Stimulated activated CD8-positive, alpha-beta memory T cell treated with anti-CD3 and anti-CD28 coated beads, Interleukin-7, amount 100 ng/mL, for 48 hours (primary cell): Measurements from ENCODE around the gene TAF1C.

ENCODE experiments used
- DNase-seq, 2 donors: peaks; one replicate each; pipeline ENCODE4 v3.0.0-alpha.2; 2020; ENCODE audit warnings: low read depth in 1 of 2; ENCODE audit errors: extremely low read depth in 1 of 2

TAF1C gene

DNA sequence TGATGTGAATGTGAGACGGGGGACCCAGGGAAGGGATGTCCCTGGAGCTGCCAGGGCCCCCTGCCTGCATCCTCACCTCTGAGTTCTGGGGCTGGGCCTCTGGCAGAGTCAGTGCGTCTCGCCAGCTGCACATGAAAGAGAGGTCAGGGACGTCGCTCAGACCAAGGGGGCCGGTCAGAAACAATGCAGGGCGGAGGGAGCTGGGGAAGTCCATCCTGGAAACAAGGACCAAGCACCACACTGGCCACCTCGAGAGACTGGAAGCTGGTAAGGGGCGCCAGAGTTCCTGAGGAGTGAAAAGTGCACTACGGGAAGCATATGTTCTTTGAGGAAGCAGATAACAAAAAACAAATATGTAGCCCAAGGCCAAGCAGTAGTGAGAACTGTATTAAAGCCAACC, 2.1 kb downstream of the TAF1C start:
- DNase-seq: no peak

DNA sequence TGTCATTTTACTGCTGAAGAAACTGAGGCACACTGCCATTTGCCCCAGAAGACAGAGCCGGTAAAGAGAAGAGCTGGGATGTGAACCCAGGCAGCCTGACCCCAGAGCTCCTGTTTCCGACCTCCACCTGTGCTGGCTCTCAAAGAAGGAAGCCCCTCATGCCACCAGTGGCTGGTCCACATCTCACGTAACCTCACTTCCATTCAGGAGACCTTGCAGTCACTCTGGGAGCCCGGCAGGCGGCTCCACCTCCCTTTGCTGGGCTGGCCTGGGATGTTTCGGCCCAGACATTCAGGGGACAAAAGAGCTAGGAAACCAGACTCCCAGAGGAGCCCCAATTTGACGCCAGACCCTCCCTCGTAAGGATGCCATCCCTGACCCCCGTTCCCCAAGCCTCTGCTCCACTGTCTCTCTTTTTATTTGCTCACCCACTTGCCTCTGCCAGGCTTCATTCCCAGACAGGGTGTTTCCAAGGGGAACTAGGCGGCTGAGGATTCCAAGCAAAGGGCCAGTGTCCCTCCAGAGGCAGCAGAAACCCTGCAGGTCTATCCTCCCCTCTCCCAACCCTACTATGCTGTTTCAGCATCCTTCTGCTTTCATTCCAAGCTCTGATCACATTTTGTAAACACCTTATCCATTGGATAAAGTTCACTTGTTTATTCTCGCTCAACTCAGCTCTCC, 2.8 kb downstream of the TAF1C start:
- no peak for DNase-seq

DNA sequence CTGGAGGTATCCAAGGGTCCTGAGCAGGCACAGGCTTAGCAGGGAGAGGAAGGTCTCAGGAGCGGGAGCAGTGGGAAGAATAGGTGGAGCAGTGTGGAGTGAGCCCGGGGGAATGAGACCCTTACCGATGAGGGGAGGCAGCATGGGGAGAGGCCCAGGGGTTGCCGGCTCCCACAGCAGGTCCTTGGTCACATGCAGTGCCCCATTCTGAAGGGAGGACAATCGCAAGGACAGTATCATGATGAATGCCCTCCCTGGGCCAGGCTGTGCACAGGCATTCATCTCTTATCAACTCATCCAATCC, 3.3 kb downstream of the TAF1C start:
- DNase-seq: no peak

DNA sequence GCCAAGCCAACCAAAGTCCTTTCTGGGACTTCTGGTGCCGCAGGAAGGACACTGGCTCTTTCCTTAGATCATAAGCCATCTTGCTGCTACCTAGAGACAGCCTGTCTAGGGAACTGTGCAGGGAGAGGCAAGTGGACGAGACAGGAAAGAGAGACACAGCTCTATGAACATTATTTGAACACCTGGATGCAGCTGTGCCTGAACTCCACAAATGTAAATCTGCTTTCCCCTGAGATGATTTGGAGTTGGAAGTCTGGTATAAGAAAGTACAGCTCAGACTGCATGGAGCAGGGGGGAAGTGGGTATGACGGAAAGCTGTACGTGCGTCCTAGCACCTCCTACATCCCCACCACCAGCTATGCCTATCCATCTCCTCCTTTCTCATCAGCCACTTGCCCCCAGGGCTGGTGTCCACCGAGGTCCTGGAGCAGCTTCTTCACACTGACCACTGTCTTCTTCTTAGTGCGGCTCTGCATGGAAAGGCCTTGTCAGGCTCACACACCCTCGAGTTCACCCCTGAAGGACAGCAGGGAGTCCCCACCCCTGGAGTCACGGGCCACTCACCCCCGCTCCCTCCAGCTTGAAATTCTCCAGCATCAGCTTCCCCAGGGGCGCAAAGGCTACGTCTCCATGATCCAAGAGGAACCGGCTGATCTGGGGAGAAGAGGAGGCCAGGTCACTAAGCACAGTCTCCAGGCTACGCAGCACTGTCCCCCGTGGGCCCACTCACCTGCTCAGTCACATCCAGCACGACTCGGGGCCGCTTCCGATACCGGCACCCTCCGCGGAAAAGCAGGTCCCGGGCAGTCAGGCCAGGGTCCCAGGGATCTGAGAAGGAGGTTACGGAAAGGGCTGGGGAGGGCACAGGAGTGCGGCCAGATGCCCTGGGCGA, 3.9 kb downstream of the TAF1C start:
- DNase-seq: no peak

DNA sequence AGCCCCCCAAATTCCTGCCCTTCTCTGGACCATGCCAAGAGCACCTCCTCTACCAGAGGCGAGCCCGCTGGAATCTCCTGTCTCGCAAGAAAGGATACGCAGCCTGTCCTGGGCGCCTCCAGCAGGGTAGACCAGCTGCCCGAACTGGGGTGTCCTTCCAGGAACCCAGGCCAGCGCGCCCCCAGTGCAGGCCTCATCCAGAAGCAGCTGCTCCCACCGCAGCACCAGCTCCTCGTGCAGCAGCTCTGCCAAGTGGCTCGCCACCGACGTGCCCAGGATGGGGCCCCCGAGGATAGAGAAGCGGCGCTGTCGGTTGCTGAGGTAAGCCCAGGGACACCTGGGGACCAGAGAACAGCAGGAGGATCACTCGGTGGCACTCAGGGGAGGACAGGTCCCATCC, 4.8 kb downstream of the TAF1C start:
- DNase-seq: no peak

DNA sequence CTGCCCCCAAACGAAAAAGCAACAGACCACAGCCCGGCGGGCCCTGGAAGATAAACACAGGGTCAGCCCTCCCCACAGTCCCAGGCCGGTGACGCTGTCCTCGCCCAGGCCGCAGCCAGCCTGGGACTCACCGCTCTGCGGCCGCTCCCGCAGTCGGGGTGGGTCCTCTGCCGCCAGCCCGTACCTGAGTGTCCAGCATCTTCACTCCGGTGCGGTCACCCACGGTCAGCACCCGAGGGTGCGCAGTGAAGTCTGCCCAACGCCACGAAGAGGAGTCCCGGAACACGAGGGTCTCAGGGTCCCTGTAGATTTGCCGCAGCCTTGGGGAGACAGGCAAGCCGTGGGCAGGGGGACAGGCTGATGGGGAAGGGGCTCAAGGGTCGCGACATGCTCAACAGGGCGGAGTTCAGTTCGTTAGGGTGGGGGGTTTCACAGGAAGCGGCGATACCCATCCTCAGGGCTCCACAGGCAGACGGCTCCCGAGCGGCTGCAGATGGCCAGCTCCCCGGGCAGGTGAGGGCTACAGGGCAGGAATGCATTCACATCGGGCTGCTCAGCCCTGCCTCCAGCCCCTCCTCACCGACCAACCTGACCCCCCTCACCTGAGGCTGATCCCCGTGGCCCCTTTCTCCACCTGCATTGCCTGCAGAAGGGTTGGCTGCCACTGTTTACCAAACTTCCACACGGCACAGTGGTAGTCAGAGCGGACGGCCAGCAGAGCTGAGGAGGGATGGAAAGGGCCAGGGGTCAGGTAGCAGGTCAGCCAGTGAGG, 5.5 kb downstream of the TAF1C start:
- DNase-seq: no peak

DNA sequence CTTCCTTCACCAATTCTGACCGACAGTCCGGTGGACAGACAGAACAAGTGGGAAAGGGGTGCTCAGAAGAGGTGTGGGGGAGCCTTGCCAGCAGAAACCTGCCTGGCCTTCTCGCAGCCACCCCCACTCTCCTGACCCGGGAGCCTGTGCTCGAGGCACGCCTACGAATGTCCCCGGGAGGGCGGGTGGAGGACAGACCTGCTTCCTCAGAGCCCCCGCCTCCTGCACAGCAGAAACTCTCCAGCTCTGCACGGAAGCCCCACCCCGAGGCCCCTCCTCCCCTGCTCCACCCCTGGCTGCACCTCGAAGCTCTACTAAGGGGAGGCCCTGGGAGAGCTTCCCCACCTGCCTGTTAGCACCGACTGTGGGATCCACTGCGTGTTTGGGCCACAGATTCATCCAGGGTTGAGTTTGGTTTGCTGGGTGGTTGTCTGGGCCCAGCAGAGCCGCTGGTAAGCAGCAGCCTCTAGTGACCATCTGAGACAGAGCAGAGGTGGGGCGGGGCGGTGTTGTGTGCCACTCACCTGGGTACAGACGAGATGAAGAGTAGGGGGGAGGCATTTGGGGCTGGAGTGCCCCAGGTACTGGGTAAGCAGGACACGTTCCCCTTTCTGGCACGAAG, 6.2 kb downstream of the TAF1C start:
- DNase-seq: no peak

DNA sequence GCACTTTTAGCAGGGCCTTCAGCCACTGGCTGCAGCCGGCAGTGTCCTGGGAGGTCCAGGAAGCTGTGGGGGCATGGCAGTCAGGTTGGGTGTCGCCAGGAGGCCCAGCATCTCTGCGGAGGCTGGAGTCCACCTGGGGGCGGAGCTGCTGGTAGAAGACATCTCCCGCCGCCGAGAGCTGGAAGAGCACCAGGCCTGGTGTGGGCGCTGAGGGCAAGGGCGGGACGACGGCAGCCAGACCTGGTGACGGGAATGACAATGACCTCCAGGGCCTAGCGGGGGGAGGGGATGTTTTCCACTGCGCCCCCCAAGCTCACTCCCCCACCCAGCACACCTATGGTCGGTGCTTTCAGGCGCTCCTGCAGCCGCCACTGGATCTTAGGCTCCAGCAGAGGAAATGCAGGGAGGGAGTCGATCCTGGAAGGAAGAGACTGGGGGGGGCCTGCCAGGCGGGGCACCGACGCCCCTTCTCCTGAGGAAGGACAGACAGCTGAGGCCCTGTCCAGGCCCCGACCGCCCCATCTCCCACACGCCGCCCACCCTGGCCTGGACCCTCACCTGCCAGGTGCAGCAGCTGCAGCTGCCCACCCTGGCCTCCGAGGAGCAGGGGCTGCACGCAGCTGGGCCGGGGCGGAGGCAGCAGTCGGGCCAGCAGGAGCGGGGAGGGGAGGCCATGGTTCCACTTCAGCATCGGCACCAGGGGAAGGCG, 7.1 kb downstream of the TAF1C start:
- DNase-seq: no peak

DNA sequence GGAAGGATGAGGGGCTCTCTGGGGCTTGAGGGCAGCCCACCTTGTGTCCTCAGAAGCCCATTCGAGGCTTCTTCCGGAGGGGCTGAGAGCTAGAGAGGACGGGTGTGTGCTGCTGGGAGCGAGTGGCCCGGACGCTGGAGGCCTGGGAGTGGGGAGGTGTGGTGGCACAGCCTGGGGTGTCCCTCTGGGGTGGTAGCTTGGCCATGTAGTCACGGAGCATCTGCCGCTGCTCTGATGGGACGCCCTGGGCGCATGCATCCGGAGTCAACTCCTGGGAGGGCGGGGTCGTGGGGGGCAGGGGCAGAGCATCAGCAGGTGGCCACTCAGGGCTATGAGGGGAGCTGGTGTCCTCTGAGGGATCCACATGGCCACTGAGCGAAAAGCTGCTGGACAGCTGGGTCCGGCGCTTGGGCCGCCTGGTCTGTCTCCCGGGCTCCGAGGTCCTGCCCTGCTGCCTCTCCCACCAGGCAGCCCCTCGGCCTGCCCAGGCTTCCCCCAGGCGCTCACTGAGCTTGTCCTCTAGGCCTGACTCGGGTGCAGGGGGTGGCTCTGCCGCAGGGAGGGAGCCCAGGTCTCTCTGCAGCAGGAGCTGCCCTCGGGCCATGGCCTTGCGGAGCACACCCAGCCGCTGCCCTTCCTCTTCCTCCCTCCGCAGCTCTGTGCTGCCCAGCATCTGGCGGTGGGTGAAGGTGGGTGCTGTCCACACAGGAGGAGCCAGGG, 7.8 kb downstream of the TAF1C start:
- DNase-seq: no peak

DNA sequence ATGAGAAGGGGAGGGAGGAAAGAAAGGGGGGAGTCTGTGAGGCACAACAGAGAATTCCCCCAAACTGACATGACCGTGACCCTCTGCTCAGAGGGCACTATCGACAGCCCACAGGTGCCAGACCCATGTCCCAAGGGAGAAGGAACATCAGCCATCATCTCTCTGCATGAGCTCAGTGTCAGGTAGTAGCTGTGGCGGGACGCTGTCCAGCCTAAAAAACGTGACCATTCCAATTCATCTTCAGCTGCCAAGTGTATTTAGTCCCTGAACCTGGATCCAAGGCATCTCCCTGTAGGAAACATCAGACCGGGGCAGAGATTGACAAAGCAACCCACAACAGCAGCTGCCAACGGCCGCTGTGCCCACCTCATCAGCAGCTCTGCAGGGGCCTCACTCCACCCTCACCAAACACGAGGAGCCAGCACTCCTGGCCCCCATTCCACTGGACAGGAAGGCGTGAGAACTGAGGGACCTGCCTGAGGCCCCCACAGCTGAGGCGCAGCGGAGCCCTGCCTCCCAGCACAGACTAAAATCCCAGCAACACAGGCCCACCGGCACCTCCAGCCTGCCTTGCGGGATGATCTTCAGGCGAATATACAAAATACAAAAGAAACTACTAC, 8.6 kb downstream of the TAF1C start:
- DNase-seq: no peak

DNA sequence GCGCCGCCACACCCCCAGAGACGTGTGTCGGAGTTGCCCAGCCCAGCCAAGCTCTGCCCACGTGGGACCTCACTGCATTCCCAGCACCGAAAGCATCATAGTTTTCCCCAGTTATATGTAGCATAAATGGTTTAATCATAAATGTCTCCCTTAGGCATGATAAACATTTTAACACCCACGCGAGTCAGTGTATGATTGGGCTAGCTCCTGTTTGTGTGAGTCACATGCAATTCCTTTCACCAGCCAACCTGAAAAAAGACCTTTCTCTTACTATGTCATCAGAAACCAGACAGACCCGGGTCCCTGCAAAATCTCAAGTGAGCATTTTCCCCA, 9.2 kb downstream of the TAF1C start:
- no peak for DNase-seq

DNA sequence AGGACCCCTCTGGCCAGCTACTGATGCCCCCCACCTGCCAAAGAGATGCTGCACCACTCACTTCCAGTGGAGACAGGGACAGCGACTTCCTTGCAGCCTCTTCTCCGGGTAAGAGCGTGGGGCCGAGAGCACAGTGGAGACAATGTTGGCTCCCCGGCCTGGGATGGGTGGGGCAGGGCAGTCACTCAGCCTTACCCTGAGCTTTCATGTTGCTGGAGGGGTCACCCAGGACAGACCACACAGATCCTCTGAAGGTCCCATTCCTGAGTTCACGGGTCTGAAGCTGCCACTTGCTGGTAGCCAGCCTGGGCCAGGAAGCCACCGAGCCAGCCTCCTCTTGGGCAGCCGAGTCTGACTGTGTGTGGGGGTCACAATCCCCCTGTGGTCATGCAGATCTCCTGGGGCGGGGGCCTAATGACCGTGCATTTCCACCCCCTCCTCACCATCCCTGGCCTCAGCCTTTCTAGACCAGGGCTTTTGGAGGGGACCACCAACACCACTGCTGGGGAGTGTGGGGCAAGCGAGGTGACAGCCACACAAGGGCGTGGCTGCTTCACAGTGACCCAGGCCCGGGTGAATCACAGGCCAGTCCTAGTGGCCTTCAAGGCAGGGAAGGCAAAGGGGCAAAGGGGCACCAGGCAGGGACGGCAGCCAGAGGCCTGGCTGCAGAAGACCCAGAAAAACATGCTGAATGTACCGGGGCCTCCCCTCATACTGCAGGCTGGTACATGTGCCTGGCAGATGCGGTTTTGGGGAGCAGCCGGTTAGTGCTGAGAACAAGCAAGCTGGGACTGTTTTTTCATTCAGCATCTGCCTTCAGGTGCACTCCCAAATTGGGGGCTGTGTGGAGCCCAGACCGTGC, 10.4 kb downstream of the TAF1C start:
- DNase-seq: no peak

DNA sequence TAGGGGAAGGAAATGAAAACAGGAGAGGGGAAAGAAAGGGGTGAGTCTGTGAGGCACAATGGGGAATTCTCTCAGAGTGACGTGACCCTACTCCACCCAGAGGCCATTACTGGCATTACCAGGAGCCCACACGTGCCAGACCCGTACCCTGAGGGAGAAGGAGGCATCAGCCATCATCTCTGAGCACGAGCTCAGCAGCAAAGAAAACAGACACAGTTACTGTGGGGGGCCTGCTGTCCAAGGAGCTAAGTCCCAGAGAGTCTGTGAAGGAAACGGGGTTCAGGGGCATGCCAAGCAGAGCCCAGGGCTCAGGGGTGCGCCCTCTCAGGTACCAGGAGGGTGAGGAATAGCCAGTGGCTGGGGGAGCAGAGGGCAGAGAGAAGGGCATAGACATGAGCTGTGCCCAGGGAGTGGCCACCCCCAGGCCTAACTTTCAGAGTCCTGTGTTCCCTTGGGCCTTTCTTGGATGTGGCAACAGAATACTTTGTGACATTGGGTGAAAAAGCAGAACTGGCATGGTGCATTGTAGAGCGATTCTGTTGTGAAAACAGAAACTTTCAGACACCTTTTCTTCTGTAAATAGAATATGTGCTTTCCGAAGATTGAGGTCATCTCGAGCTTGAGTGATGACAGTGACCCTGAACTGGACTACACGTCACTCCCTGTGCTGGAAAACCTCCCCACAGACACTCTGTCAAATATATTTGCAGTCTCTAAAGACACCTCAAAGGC, 11.3 kb downstream of the TAF1C start:
- peak in 1 of 2 donors; percentile 33 for DNase-seq

DNA sequence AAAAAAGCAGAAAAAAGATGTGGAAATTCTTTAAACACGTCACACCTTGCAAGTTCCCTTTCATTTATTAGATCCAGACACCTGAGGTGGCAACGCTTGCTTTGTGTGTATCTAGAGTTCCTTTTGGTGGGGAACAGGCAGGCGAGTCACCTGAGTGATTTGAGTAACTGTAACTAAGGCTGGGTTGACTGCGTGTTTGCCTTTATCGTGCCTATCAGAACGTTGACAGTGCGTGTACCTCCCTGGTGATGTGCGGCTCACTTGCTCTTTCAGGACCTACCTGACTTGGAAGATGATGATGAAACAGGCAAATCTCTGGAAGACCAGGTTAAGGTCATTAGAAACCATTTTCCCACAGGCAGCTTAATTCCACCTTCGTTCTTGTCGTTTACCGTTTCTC, 12.5 kb downstream of the TAF1C start:
- DNase-seq: no peak

DNA sequence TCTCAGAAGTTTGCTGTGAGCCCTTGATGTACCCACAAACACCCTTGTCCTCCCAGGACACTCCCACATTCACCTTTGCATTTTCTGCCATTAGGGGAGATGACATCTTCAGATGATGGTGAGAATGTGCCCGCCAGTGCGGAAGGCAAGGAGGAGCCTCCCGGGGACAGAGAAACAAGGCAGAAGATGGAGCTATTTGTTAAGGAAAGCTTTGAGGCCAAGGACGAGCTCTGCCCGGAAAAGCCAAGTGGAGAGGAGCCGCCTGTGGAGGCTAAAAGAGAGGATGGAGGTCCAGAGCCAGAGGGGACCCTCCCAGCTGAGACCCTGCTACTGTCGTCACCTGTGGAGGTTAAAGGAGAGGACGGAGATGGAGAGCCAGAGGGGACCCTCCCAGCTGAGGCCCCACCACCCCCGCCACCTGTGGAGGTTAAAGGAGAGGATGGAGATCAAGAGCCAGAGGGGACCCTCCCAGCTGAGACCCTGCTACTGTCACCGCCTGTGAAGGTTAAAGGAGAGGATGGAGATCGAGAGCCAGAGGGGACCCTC, 17.0 kb downstream of the TAF1C start:
- no peak for DNase-seq

DNA sequence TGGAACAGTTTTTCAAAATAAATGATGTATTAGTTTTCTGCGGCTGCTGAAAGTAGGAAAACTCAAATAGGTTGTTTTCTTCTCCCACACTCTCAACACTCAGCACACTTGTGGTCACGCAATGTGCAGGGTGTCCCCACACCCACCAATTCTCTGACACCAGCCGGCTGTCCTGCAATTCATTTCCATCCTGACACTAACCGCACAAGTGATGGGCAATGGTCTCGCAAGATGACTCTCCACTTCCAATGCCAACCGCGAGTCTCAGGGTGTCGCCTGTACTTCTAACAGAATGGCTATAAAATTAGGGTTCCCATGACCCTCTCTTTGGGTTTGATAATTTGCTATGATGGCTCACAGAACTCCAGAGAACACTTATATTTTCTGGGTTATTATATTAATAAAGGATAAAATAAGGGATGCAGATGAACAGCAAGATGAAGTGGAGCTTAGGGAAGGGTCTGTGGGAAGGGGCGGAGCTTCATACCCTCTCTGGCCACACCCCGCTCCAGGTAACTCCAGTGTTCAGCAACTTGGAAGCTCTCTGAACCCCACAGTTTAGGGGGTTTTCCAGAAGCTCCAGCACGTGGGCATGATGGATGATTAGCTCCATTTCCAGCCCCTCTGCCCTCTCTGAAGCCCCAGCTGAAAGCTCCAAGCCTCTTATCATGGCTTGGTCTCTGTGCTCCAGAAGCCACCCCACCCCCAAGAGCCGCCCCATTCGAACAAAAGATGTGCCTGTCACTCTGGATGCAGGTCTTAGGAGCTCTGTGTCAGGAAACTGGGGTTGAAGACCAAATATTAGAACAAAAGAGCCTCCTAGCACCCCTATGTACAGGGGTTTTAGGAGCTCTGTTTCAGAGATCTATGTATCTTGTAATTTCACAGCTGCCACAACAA, 19.8 kb downstream of the TAF1C start:
- peak in 1 of 2 donors; percentile 57 for DNase-seq

DNA sequence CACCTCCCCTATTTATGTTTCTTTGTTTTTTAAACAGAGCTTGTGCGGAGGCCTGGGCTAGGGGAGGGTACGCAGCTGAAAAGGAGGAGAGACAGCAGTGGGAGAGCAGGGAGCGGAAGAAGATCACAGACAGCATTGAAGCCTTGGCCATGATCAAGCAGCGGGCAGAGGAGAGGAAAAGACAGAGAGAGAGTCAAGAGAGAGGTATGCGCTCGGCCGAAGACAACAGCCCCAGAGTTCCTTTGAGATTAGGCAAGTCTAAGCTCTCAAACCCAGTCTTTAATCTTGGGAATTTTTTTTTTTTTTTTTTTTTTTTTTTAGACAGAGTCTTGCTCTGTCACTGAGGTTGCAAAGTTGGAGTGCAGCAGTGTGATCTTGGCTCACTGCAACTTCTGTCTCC, 21.1 kb downstream of the TAF1C start:
- DNase-seq: no peak
